ENCODE data around the gene PLEKHD1.

PLEKHD1 gene

DNA sequence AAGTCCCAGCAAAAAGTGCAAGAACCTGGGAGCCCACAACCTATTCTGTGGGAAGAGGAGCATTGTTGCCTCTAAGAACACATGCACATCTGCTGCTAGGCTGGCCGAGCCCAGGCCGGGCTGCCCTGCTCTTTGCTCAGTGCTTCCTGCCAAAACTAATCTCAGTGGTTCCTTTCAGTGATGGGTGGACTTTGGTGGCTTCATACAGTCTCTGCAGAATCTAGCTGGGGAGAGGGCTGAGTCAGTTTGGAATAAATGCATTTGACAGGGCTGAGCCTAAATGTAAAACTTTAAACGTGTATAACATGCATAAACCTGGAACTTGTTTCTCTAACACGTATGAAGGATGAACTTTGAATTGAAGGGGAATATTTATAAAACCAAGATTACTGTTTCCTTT lies 45.6 kb downstream of the PLEKHD1 start:
- H3K4me3 ChIP-seq (ENCODE audit: low read depth, low read length): no peak overlapping the region
- TF ChIP-seq, protein P1, sequence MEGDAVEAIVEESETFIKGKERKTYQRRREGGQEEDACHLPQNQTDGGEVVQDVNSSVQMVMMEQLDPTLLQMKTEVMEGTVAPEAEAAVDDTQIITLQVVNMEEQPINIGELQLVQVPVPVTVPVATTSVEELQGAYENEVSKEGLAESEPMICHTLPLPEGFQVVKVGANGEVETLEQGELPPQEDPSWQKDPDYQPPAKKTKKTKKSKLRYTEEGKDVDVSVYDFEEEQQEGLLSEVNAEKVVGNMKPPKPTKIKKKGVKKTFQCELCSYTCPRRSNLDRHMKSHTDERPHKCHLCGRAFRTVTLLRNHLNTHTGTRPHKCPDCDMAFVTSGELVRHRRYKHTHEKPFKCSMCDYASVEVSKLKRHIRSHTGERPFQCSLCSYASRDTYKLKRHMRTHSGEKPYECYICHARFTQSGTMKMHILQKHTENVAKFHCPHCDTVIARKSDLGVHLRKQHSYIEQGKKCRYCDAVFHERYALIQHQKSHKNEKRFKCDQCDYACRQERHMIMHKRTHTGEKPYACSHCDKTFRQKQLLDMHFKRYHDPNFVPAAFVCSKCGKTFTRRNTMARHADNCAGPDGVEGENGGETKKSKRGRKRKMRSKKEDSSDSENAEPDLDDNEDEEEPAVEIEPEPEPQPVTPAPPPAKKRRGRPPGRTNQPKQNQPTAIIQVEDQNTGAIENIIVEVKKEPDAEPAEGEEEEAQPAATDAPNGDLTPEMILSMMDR (IDR thresholded peaks at IDR 0.05; ENCODE audit: low read depth, low read length): no peak

DNA sequence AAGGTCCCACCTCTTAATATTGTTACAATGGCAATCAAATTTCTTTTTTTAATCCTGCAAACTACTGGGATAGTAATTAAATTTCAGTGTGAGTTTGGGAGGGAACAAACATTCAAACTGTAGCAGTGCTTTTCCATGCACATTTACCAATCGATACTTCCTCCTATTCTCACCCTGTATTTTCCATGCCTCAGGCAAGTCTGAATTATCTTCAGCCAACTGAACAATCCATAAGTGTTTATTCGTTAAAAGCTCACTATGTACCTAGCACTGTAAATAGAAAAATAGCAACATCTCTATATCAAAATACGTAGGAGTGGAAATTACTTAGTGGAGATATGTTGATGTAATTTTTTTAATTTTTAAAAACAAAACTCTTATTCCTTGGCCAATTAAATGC lies 46.6 kb downstream of the PLEKHD1 start:
- H3K4me3 ChIP-seq (ENCODE audit: low read depth, low read length): no peak overlapping the region
- TF ChIP-seq, protein P1 (IDR thresholded peaks at IDR 0.05; ENCODE audit: low read depth, low read length): no peak

DNA sequence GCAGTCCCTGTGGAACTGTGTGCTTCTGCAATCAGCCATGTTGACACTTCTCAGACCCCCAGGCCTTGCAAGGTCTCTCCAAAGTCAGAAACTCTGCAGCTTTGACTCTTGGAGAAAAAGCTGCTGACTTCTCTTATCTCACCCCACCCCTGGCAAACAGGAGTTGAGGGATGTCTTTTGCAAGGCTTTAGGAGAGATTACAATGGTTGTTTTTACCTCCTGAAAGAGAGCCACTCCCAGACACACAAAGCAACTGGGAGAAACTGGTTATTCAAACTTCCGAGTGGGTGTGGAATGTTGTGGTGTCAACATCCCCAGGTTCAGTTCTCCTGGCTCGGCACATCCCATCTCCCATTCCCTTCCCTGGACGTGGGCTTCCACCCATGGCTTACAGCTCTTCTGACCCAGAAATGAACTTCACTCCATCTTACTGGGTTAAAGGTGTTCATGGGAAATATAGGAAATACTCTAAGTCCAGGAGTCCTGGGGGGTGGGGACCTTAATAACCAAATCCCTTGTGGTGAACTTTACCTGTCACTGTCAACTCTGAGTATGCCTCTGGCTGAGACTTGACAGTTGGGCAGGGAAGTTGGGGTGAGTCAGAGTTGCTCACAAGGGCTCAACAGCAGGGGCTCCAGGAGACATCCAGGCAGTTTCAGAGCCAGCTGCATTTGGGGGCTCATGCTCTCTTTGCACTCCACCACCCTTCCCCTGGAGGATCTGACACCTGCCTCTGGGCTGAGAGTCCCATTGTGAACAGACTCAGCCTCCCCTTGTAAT lies 48.2 kb downstream of the PLEKHD1 start:
- no peak overlapping the region for H3K4me3 ChIP-seq (ENCODE audit: low read depth, low read length)

DNA sequence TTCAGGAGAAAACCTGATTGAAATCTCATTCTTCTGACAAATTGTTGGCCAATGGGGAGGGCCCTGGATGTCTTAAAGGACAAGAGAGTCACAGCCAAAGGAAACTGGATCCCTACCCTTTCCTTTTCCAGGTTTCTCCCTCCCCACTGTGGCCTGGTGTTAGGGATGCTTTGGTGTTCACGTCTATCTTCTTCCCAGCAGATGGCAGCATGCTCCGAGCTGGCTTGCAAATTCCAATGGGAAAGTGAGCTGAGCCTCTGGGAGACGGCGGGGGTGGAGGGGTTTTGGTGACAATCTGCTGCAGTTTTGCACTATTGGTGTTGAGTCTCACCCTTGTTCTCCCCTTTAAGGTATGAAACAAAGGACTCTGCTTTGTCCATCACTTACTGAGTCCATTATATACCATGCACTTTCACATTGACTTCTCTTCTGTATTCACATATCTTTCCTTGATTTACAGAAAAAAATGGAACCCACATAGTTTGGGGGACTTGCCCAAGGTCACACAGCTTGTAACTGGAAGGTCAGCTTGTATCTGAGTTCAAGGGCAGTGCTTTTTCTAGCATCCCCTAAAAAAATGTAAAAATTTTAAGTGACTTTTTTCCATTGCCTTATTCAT lies 50.8 kb downstream of the PLEKHD1 start:
- no peak overlapping the region for H3K4me3 ChIP-seq (ENCODE audit: low read depth, low read length)
- TF ChIP-seq, protein P1 (IDR thresholded peaks at IDR 0.05; ENCODE audit: low read depth, low read length): peak; percentile 66

More for the DNA sequence above, 48.2 kb downstream of the PLEKHD1 start:
- TF ChIP-seq, protein P1 (IDR thresholded peaks at IDR 0.05; ENCODE audit: low read depth, low read length): no peak

DNA sequence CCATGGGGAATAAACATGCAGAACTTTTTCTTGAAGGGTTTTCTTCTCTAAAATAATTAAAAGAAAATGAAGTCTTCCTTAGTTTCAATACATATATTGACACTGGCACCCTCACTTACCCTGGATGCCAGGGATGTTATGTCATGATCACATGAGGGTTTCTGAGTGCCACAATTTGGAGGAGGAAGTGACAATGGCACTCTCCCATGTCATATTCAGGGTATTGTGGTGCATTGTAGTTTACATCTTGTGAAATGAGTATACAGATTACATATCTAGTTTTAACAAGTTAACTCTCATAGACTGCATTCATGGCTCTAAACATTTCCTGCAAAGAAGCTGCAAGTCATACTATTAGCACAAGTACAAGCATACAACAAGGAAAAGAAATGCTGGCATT lies 52.4 kb downstream of the PLEKHD1 start:
- TF ChIP-seq, protein P1 (IDR thresholded peaks at IDR 0.05; ENCODE audit: low read depth, low read length): no peak

DNA sequence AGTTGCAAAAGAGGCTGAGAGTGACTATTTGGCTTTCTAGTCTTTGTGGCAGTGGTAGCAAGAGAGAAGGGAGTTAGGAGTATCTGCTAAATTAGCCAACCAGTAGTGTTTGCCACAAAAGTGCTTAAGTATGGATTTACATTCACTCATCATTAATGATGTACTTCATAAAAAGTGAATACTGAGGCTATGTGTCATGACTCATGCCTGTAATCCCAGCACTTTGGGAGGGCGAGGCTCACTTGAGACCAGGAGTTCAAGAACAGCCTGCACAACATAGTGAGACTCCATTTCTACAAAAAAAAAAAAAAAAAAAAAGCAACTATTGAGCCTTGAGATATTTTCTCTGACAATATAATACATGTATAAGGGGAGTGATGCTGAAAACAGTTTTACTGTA lies 53.4 kb downstream of the PLEKHD1 start:
- TF ChIP-seq, protein P1 (IDR thresholded peaks at IDR 0.05; ENCODE audit: low read depth, low read length): no peak
- no peak overlapping the region for H3K4me3 ChIP-seq (ENCODE audit: low read depth, low read length)

More for the DNA sequence above, 52.4 kb downstream of the PLEKHD1 start:
- no peak overlapping the region for H3K4me3 ChIP-seq (ENCODE audit: low read depth, low read length)

DNA sequence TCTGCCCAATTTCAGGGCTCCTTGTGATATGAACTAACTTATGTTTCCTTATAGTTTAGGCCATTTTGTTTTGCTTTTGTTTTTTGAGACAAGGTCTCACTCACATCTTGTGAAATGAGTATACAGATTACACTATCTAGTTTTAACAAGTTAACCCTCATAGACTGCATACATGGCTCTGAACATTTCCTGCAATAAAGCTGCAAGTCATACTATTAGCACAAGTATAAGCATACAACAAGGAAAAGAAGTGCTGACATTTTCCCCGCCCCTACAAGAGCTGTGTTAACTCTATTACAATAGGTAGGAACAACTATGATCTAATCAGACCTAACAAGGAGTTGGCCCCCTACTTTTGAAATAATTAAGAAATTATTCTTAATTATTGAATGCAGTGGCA lies 54.2 kb downstream of the PLEKHD1 start:
- H3K4me3 ChIP-seq (ENCODE audit: low read depth, low read length): no peak overlapping the region
- TF ChIP-seq, protein P1 (IDR thresholded peaks at IDR 0.05; ENCODE audit: low read depth, low read length): no peak
